GM04503 (cell line): ENCODE data around the gene FAM151A.

Source experiments
- DNase-seq: peaks from one replicate; pipeline ENCODE4 v3.0.0-alpha.2; 2012; ENCODE audit warnings: low read depth

The FAM151A gene

DNA sequence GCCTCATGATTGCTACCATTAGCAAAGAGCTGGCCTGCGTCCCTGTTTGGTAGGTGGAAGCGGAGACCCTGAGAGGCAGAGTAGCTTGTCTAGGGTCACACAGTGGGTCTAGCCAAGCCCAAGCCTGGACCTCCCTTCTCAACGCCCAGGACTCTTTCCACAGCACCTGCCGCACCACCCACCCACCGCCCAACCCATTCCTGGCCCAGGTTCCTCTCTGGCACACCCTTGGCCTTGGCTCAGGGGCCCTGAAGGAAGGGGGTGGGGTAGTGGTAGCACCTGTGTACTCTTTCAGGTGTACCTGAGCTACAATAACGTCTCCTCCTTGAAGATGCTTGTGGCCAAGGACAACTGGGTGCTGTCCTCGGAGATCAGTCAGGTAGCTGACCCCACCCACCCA, 19.3 kb downstream of the FAM151A start:
- no peak for DNase-seq

DNA sequence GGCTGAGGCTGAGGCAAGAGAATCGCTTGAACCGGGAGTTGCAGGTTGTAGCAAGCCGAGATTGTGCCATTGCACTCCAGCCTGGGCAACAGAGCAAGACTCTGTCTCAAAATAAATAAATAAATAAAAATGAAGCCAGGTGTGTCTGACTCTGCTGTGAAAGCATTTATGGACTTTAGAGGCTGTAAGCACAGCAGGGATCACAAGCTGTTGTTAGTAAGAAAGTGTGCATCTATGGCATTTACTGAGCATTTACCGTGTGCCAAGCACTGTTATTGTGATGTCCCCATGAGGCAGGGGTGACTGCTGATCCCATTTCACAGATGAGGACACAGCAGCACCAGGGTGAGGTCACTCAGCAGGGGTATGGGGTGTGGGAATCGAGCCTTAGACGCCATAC, 20.1 kb downstream of the FAM151A start:
- no peak for DNase-seq

DNA sequence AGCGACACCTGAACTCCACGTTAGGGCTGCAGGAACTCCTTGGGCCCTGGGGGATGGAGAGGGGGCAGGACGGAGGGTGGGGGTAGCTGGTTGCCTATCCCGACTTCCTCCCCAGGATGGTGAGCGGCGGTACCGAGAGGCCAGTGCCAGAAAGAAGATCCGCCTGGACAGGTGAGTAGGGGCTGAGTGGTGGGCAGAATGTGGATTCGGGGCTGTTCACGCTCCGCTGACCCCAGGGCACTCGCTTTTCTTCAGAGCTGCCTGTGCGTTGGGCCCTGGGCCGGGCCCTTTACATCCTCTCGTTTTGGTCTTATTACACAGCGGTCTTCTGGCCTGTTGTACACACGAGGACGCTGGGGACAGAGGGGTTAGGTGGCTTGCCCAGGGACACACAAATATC, 20.8 kb downstream of the FAM151A start:
- DNase-seq = no peak

- DNase-seq = no peak
Measured at GRCh38 chr1:54601730-54602129, 21.6 kb downstream of the FAM151A start.

DNA sequence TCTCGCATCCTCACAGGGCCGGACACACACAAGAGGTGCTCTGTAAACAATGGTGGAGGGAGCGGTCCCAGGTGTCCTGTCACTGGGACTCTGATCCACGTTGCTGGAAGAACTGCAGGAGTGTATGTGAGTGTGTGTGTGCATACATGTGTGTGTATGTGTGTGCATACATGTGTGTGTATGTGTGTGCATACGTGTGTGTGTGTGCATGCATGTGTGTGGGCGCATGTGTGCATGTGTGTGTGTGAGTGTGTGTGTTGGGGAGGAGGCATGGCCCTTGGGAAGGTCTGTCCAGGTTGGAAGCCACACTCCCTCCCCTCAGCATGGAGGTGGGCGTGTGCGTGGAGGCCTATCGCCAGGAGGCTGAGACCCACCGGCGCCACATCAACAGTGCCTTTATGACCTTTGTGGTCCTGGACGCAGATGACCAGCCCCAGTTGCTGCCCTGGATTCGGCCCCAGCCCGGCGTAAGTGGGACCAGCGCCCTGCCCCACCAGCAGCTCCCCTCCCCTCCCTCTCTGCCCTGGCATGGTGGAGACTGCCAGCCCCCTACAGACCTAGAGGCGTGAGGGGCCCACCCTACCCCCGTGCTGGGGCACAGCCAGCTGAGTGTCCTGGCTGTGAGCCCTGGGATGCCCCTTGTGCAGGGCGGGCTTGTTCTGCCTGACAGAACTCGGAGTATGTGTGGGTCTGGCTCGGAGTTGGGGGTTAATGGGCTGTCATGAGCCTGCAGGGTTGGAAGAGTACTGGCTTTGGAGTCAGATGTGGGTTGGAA, 22.2 kb downstream of the FAM151A start:
- no peak for DNase-seq

DNA sequence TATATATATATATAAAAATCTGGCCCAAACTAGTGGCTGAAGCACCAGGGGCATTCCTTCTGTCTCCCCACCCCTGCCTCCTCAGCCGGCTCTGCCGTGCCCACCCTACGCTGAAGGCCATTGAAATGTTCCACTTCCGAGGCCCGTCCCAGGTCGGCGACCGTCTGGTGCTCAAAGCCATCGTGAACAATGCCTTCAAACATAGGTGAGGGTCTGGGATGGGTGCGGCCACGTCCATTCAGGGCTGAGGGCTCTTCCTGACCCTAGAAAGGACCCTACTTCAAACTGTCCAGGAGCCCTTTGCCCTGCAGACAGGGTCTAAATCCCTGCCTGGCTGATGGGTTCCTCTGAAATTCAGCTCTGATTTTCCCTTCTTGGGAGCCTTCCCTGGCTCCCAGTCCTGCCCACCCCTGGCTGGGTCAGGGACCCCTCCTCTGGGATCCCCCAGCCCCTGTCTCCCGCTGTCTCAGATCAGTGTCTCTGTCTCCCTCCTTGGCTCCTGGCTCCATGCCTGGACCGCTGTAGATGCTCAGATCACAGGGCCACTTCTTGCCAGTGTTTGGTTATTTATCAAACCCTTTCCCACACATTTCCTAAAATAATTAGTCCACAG, 24.0 kb downstream of the FAM151A start:
- DNase-seq = no peak

GRCh38 chr1:54597455-54598030, 25.8 kb downstream of the FAM151A start:
- DNase-seq = no peak

GRCh38 chr1:54596756-54597155, 26.6 kb downstream of the FAM151A start:
- no peak for DNase-seq

GRCh38 chr1:54595956-54596498, 27.3 kb downstream of the FAM151A start:
- no peak for DNase-seq

DNA sequence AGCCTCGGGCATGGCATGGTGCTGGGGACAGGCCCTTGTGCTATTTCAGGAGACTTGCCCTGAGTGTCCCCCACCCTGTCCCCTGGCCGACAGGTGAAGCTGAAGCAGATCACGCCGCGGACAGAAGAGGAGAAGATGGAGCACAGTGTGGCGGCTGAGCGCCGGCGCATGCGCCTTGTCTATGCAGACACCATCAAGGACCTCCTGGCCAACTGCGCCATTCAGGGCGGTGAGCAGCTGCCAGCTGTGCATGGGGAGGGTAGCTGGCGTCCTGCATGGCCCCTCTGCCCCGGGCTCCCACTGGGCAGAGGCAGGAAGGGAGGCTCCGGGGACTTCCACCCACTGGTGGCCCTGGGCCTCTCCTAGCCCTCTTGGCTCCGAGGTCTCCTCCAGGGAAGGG, 28.9 kb downstream of the FAM151A start:
- no peak for DNase-seq

DNA sequence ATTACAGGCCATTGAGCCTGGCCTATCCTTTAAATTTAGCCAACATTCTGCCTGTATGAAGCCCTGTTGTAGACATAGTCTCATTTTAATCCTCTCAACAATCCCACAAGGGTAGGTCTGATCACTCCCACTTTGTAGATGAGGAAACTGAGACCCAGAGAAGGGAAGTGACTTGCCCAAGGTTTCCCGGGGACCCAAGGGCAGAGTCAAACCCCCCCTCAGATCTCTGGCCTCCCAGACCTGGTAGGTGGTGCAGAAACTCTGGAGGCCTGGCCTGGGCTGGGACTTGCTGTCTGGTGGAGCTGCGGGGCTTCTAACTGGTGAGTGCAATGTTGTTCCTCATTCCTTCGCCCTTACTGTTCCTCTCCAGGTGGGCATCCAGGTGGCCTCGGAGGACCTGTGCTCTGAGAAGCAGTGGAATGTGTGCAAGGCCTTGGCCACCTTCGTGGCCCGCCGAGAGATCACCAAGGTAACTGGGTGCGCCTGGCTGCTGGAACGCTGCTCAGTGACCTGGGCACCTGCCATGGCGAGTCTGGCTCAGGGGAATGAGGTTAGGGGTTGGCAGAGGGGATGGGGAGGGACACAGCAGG, 29.7 kb downstream of the FAM151A start:
- no peak for DNase-seq

DNA sequence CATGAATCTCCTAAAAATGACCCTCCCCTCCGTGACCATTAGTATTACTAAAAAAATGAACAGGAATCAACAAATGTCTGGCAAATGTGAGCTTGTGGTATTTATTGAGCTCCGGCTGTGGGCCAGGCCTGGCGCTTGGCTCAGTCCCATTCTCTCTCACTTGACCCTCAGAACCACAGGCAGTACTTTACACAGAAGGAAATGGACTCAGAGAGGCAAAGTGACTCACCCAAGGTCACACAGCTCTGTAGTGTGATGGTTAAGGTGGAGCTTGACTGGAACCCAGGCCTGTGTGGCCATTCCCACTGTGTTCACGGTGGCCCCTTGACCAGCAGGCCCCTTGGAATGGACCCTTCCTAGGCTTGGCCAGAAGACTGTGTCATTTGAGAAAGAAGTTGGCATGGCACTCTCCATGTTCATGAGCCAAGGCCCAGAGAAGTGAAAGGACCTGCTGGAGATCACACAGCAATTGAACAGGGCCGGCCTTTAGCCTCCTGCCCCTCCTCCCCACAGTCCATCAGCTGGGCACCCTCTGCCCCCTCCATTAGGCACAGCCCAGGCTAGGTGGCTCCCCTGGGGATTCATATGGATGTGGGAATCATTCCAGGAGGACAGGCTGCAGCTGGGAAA, 32.1 kb downstream of the FAM151A start:
- no peak for DNase-seq

- no peak for DNase-seq
Measured at GRCh38 chr1:54588377-54588776, 34.9 kb downstream of the FAM151A start.

DNA sequence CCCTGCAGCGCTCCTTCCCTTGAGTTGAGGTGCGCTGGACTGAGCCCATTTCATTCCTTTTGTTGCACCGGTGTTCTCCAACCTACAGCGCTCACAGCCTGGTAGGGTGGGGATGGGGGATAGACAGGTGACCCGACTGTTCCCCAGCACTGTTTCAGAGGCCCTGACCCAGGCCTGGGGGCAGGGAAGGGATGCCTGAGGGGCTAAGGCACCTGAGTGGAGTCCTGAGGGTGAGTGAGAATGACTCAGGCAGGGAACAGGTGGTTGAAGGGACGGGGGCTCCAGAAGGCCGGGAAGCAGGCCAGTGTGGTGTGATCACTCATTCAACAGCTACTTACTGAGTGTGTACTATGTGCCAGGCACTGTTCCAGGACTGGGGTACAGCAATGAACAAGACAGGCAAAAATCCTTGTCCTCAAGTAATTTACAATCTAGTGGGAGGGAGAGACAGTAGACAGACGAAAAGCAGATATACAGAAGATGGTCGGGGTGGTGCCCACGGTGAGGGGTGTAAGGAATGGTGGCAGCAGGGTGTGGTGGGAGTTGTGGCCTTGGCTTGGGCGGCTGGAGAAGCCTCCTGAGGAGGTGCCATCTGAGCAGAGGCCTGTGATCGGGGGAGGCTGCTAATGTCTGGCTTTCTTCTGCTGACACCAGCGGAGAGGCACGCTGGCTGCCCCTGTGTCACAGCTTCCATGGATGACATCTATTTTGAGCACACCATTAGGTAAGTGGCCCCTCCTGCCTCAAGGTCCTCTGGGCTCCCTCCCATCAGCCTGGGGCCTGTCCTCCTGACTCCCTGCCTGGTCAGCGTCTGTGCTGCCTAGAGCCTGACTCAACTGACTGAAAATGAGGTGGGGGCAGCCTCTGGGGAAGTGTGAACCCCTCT, 37.9 kb downstream of the FAM151A start:
- DNase-seq = no peak

DNA sequence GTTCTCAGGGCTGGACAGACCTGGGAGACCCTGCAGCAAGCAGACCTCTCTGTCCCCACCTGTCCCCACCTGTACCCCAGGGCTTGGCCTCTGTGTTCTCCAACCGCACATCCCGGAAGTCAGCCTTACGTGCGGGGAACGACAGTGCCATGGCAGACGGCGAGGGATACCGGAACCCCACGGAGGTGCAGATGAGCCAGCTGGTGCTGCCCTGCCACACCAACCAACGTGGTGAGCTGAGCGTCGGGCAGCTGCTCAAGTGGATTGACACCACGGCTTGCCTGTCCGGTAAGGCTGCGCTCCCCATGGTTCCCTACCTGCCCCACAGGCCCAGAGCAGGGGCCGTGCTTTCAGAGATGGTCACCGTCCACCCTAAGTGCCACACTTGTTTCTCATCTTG, 38.8 kb downstream of the FAM151A start:
- no peak for DNase-seq

- no peak for DNase-seq
Measured at GRCh38 chr1:54583871-54584270, 39.5 kb downstream of the FAM151A start.

GRCh38 chr1:54583307-54583686, 40.0 kb downstream of the FAM151A start:
- no peak for DNase-seq

- DNase-seq = no peak
Measured at GRCh38 chr1:54582566-54583306, 40.6 kb downstream of the FAM151A start.

GRCh38 chr1:54581621-54582035, 41.7 kb downstream of the FAM151A start:
- DNase-seq = peak; percentile 81

DNA sequence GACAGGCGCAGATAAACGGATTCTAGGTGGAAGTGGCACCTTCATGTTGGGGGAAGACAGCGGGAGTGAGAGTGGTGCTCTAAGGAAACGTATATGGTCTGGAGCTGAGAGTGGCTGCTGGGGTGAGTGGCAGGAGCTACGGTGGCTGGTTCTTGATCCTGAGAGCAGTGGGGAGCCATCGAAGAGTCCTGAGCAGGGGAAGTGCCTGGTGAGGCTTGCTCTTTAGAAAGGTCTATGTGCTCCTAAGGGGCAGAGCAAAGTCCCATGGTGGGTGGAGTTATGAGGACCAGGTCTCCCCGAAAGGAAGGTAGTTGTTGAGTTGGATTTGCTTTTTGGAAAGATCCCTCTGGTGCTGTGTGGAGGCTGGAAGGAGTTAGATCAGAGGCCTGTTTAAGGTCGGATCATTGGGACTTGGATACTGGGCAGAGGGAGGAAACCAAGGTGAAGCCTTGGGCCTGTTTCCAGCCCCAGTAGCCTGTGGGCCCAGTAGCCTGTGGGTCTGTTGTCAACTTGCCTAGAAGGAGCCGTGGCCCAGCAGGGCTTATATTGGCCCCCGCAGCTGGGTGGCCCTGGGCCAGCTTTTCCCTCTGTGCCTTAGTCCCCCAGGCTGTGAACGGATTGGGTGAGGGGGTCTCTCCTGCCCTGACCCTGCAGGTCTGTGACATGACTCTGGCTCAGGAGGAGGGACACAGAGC, 42.3 kb downstream of the FAM151A start:
- DNase-seq = no peak
